ENCODE measurements around the gene PGAP1.

Gene PGAP1

DNA sequence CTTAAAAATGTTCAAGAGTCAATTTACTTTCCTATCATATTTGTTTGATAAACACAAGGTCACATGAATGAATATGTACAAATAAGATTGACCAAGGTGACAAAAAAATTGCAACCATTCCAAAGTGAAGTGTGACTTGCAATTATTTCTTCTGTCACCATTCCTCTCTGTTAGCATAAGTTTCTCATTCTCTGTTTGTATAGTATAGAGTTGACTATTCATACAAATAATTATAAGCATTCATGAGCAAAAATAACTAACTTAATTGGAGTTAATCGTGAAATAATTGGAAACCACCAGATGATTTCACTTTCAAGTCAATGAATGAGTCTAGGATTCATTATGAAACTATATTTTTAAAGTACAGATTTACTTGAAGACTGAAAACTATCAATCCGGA lies 42.1 kb downstream of the PGAP1 start:
- no peak overlapping the region for H3K27ac ChIP-seq
- TF ChIP-seq, protein P1, sequence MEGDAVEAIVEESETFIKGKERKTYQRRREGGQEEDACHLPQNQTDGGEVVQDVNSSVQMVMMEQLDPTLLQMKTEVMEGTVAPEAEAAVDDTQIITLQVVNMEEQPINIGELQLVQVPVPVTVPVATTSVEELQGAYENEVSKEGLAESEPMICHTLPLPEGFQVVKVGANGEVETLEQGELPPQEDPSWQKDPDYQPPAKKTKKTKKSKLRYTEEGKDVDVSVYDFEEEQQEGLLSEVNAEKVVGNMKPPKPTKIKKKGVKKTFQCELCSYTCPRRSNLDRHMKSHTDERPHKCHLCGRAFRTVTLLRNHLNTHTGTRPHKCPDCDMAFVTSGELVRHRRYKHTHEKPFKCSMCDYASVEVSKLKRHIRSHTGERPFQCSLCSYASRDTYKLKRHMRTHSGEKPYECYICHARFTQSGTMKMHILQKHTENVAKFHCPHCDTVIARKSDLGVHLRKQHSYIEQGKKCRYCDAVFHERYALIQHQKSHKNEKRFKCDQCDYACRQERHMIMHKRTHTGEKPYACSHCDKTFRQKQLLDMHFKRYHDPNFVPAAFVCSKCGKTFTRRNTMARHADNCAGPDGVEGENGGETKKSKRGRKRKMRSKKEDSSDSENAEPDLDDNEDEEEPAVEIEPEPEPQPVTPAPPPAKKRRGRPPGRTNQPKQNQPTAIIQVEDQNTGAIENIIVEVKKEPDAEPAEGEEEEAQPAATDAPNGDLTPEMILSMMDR (conservative IDR thresholded peaks at IDR 0.05; ENCODE audit: low read depth): no peak
- ChIA-PET CTCF (no interaction called here), POLR2A (ENCODE audit: low non-redundant PET) (no interaction called here)
- DNase-seq (ENCODE audit: low spot score): no peak

- TF ChIP-seq, protein P1 (conservative IDR thresholded peaks at IDR 0.05; ENCODE audit: low read depth): no peak
- ChIA-PET CTCF (interaction anchor here (0.6 kb wide), 1 partner anchor 117 kb away, joined by 3 read pairs; no protein-coding TSS in a partner anchor), POLR2A (ENCODE audit: low non-redundant PET) (no interaction called here)
- no peak overlapping the region for H3K27ac ChIP-seq
- no peak for DNase-seq (ENCODE audit: low spot score)
Measured at GRCh38 chr2:196876364-196876763, 50.1 kb downstream of the PGAP1 start.

DNA sequence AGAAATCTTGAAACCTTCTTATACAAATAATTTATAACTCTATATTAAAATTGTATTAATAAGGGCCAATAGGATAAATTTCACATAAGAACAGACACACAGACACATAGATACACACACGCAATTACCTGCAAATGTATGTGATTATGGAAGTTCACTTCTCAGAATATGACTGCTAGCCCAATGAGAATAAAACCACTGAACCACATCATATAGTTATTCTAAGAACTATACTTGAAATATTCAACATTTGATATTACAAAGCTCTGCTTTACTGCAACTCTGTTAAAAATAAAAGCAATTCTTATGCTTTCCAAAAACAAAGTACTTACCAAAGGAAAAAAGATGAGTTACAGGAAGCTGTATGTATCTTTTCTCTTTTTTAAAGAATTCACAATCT lies 51.1 kb downstream of the PGAP1 start:
- no peak overlapping the region for H3K27ac ChIP-seq
- no peak for DNase-seq (ENCODE audit: low spot score)
- CTCF ChIA-PET: no interaction called here
- TF ChIP-seq, protein P1 (conservative IDR thresholded peaks at IDR 0.05; ENCODE audit: low read depth): no peak
- POLR2A ChIA-PET (ENCODE audit: low non-redundant PET): interaction anchor here (0.6 kb wide), 1 partner anchor 433 kb away, joined by 7 read pairs; no protein-coding TSS in a partner anchor

DNA sequence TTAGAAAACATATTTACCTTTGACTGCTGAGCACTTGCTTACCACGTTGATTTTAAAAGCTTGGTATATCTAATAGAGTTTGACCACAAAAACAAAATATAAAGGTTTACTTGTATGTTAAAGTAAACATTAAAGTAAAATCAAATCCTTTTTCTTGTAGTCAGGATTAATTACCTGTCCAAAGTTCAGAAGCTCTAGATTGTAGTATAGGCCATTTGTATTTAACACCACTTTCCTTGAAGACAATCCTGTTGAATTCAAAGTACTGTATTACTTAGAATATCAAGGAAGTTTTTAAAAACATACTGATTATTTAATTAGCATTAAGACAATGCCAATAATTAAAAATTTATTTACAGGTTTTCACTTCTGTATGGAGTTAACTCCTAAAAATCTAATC lies 53.0 kb downstream of the PGAP1 start:
- H3K27ac ChIP-seq: no peak overlapping the region
- DNase-seq (ENCODE audit: low spot score): no peak
- TF ChIP-seq, protein P1 (conservative IDR thresholded peaks at IDR 0.05; ENCODE audit: low read depth): no peak
- POLR2A ChIA-PET (ENCODE audit: low non-redundant PET): no interaction called here
- CTCF ChIA-PET: interaction anchor here (0.6 kb wide), 1 partner anchor 940 kb away, joined by 3 read pairs; no protein-coding TSS in a partner anchor

- ChIA-PET CTCF (no interaction called here), POLR2A (ENCODE audit: low non-redundant PET) (no interaction called here)
- TF ChIP-seq, protein P1 (conservative IDR thresholded peaks at IDR 0.05; ENCODE audit: low read depth): no peak
- no peak for DNase-seq (ENCODE audit: low spot score)
- H3K27ac ChIP-seq: no peak overlapping the region
Measured at GRCh38 chr2:196854629-196855028, 71.9 kb downstream of the PGAP1 start.

DNA sequence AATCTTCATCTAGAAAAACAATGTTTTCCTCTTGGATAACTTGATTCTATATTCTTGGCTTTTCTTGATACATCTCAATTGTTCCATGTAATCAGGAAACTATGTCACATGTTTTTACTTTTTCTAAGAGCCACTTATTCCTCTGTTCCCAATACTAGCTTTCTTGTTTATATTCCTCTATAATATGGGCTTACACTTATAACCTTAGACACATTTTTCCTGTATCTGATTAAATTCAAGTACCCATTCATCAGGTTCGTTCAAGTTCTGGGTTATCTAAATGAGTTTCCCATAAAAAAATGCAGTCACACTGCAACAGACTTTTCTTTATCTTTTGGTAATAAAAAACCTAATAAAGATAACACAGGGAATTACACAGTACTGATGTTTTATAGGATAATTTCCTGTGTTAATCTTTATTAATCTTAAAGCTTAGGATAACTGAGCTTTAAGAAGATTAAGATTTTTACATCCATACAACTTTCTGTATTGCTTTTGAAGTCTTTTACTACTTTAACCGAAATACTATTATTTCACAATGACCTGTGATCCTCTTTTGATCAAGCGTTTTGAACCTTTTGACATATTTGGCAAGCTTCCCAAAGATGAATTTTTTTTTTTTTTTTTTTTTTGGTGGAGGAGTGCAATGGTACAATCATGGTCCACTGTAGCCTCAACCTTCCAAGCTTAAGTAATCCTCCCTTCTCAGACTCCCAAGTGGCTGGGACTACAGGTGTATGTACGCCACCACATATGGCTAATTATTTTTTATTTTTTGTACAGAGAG lies 73.0 kb downstream of the PGAP1 start:
- H3K27ac ChIP-seq: no peak overlapping the region
- TF ChIP-seq, protein P1 (conservative IDR thresholded peaks at IDR 0.05; ENCODE audit: low read depth): no peak
- DNase-seq (ENCODE audit: low spot score): no peak
- ChIA-PET CTCF (no interaction called here), POLR2A (ENCODE audit: low non-redundant PET) (no interaction called here)

All from RWPE1 (cell line).